CD4-positive, alpha-beta T cell treated with Interleukin-17A for 4 hours (primary cell): ENCODE data around the gene SIK2.

Experiments
- DNase-seq: peaks from one replicate; pipeline ENCODE4 v3.0.0-alpha.2; 2020; ENCODE audit warnings: mixed read lengths

The SIK2 gene

GRCh38 chr11:111601979-111602864 lies at the start of gene SIK2:
Gene SIK2 (plus strand): TSS chr11:111602449. CDS start chr11:111602564, 115 bp downstream.
- DNase-seq: peak; percentile 93

GRCh38 chr11:111554532-111554931 lies 47.7 kb upstream of the SIK2 start:
- DNase-seq: no peak

- DNase-seq: no peak
Measured at GRCh38 chr11:111555255-111555654, 47.0 kb upstream of the SIK2 start.

GRCh38 chr11:111557425-111558111 lies 44.7 kb upstream of the SIK2 start:
- no peak for DNase-seq

GRCh38 chr11:111559800-111560464 lies 42.3 kb upstream of the SIK2 start:
- DNase-seq: no peak

- no peak for DNase-seq
Measured at GRCh38 chr11:111560800-111561199, 41.4 kb upstream of the SIK2 start.

GRCh38 chr11:111561306-111561705 lies 40.9 kb upstream of the SIK2 start:
- DNase-seq: no peak

- no peak for DNase-seq
Measured at GRCh38 chr11:111561791-111562325, 40.4 kb upstream of the SIK2 start.

GRCh38 chr11:111562692-111563389 lies 39.4 kb upstream of the SIK2 start:
- no peak for DNase-seq

- DNase-seq: peak; percentile 70
Measured at GRCh38 chr11:111565114-111565720, 37.0 kb upstream of the SIK2 start.

GRCh38 chr11:111566324-111566723 lies 35.9 kb upstream of the SIK2 start:
- no peak for DNase-seq

GRCh38 chr11:111569476-111569875 lies 32.8 kb upstream of the SIK2 start:
- no peak for DNase-seq

GRCh38 chr11:111570796-111571195 lies 31.5 kb upstream of the SIK2 start:
- no peak for DNase-seq

- no peak for DNase-seq
Measured at GRCh38 chr11:111571829-111572501, 30.3 kb upstream of the SIK2 start.

GRCh38 chr11:111572581-111572980 lies 29.7 kb upstream of the SIK2 start:
- no peak for DNase-seq

GRCh38 chr11:111573821-111574249 lies 28.4 kb upstream of the SIK2 start:
- DNase-seq: no peak

- DNase-seq: no peak
Measured at GRCh38 chr11:111574373-111575225, 27.6 kb upstream of the SIK2 start.

GRCh38 chr11:111575740-111576139 lies 26.5 kb upstream of the SIK2 start:
- DNase-seq: no peak

GRCh38 chr11:111577821-111578220 lies 24.4 kb upstream of the SIK2 start:
- DNase-seq: no peak

- DNase-seq: no peak
Measured at GRCh38 chr11:111581341-111581740, 20.9 kb upstream of the SIK2 start.

GRCh38 chr11:111582163-111582562 lies 20.1 kb upstream of the SIK2 start:
- DNase-seq: no peak
